ENCODE measurements around the gene TOB2.
"Not testable (repeated sequence)": the region's sequence is repeated elsewhere in the genome, so short reads cannot be mapped to it uniquely, and the experiment has no call there.

Gene TOB2

DNA sequence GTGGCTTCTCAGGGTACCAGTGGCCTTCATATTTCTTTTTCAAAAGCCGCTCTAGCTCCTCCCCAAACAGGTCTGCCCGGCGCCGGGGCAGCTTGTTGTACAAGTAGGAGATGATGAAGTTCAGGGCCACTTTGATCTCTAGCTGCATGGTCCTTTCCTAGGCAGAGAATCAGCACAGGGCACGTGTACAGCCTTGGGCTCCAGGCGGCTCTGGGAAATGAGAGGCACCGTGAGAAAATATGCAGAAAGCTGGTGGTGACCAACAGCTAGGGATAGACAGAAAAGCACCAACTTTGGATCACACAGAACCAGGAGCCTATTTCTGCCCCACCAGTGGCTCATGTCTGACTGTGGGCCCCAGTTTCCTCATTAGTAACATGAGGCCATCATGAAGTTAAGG lies 9.4 kb downstream of the TOB2 start:
- Histone ChIP-seq H4K20me1 (ENCODE audit: low read depth, low read length) (no peaks in the 10 kb centered on the region), H3K36me3 (ENCODE audit: low read length) (peaks cover 2% of the 10 kb centered on the region; the same call in 1 of the 2 replicates)

DNA sequence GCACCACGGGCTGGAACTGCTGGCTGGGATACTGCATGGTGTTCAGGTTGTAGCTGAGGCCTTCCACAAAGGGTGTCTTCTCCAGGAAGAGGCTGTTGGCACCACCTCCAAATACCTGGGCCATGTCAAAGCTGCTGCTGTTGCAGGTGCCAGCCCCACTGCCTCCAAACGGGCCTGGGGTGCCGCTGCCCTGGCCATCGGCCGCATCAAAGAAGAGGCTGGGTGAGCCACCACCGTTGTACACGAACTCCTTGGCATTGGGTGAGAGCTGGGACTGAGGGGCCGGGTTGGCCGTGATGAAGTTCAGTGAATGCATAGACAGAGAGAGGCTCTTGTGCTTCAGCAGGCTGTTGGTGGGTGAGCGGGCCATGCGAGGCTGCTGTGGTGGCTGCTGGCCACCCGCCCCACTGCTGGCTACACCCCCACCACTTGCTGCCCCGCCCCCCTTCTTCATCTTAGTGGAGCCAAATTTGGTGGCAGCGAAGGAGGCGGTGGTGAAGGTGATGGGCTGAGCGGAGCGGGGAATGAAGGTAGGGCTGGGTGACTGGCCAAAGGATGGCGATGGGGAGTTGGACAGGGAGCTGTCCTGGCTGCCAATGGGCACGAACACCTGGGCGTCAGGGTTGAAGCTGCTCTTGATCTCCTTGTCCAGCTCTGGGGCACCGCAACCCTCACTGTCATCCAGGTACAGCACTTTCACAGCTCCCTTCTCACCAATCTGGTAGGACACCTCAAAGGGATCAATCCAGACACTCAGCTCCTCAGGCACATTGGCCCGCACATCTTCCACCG lies 10.1 kb downstream of the TOB2 start:
- peaks cover 42% of the 10 kb centered on the region for H3K79me2 ChIP-seq (ENCODE audit: insufficient read depth, low read length)
- H3K9me2 ChIP-seq (replicated peaks; ENCODE audit: insufficient read depth, low read length), result no peaks in the 10 kb centered on the region
- no peak overlapping the region for H2AFZ ChIP-seq (ENCODE audit: low read depth, low read length, severe bottlenecking)
- H3K9me3 ChIP-seq (ENCODE audit: insufficient read depth, low read length), result no peaks in the 10 kb centered on the region
- H3F3A ChIP-seq (ENCODE audit: insufficient read depth), result no peaks in the 10 kb centered on the region
- no peak overlapping the region for H3K9ac ChIP-seq (ENCODE audit: low read length)
- H3K27me3 ChIP-seq (ENCODE audit: low read length), result no peaks in the 10 kb centered on the region
- no peaks in the 10 kb centered on the region for H4K20me1 ChIP-seq (ENCODE audit: low read depth, low read length)
- no peak overlapping the region for H3K4me3 ChIP-seq (ENCODE audit: insufficient read depth, low read length, poor library complexity, severe bottlenecking)
- no peak for TF ChIP-seq EZH2phosphoT487 (conservative IDR thresholded peaks at IDR 0.05; ENCODE audit: low read length)
- TF ChIP-seq, protein P1, sequence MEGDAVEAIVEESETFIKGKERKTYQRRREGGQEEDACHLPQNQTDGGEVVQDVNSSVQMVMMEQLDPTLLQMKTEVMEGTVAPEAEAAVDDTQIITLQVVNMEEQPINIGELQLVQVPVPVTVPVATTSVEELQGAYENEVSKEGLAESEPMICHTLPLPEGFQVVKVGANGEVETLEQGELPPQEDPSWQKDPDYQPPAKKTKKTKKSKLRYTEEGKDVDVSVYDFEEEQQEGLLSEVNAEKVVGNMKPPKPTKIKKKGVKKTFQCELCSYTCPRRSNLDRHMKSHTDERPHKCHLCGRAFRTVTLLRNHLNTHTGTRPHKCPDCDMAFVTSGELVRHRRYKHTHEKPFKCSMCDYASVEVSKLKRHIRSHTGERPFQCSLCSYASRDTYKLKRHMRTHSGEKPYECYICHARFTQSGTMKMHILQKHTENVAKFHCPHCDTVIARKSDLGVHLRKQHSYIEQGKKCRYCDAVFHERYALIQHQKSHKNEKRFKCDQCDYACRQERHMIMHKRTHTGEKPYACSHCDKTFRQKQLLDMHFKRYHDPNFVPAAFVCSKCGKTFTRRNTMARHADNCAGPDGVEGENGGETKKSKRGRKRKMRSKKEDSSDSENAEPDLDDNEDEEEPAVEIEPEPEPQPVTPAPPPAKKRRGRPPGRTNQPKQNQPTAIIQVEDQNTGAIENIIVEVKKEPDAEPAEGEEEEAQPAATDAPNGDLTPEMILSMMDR (IDR thresholded peaks at IDR 0.05; ENCODE audit: insufficient read depth, low read length, poor library complexity, severe bottlenecking), result no peak
- H3K36me3 ChIP-seq (ENCODE audit: low read length), result peaks cover 2% of the 10 kb centered on the region; the same call in 1 of the 2 replicates
- no peak overlapping the region for H3K4me2 ChIP-seq (ENCODE audit: low read depth, low read length, poor library complexity, severe bottlenecking)
- H3K27ac ChIP-seq (ENCODE audit: low read depth, low read length), result no peak overlapping the region

More for the DNA sequence above, 9.4 kb downstream of the TOB2 start:
- Histone ChIP-seq H3F3A (ENCODE audit: insufficient read depth) (peaks cover 3% of the 10 kb centered on the region; the same call in 1 of the 2 replicates), H3K9ac (ENCODE audit: low read length) (no peak overlapping the region), H3K79me2 (ENCODE audit: insufficient read depth, low read length) (peaks cover 49% of the 10 kb centered on the region), H3K4me3 (ENCODE audit: insufficient read depth, low read length, poor library complexity, severe bottlenecking) (no peak overlapping the region), H3K27me3 (ENCODE audit: low read length) (no peaks in the 10 kb centered on the region), H3K9me3 (ENCODE audit: insufficient read depth, low read length) (no peaks in the 10 kb centered on the region), H3K9me2 (replicated peaks; ENCODE audit: insufficient read depth, low read length) (no peaks in the 10 kb centered on the region), H3K27ac (ENCODE audit: low read depth, low read length) (no peak overlapping the region), H3K4me2 (ENCODE audit: low read depth, low read length, poor library complexity, severe bottlenecking) (no peak overlapping the region), H2AFZ (ENCODE audit: low read depth, low read length, severe bottlenecking) (no peak overlapping the region)
- TF ChIP-seq, protein P1 (IDR thresholded peaks at IDR 0.05; ENCODE audit: insufficient read depth, low read length, poor library complexity, severe bottlenecking), result no peak
- TF ChIP-seq EZH2phosphoT487 (conservative IDR thresholded peaks at IDR 0.05; ENCODE audit: low read length), result no peak

- Histone ChIP-seq H3K4me3 (ENCODE audit: insufficient read depth, low read length, poor library complexity, severe bottlenecking) (no peak overlapping the region), H3K9ac (ENCODE audit: low read length) (no peak overlapping the region), H3K27me3 (ENCODE audit: low read length) (no peaks in the 10 kb centered on the region), H3K4me2 (ENCODE audit: low read depth, low read length, poor library complexity, severe bottlenecking) (no peak overlapping the region), H2AFZ (ENCODE audit: low read depth, low read length, severe bottlenecking) (no peak overlapping the region), H3F3A (ENCODE audit: insufficient read depth) (no peaks in the 10 kb centered on the region), H3K79me2 (ENCODE audit: insufficient read depth, low read length) (peaks cover 34% of the 10 kb centered on the region), H3K9me2 (replicated peaks; ENCODE audit: insufficient read depth, low read length) (no peaks in the 10 kb centered on the region), H3K9me3 (ENCODE audit: insufficient read depth, low read length) (no peaks in the 10 kb centered on the region), H3K27ac (ENCODE audit: low read depth, low read length) (no peak overlapping the region), H3K36me3 (ENCODE audit: low read length) (peaks cover 2% of the 10 kb centered on the region; the same call in 1 of the 2 replicates), H4K20me1 (ENCODE audit: low read depth, low read length) (no peaks in the 10 kb centered on the region)
- TF ChIP-seq, protein P1 (IDR thresholded peaks at IDR 0.05; ENCODE audit: insufficient read depth, low read length, poor library complexity, severe bottlenecking), result no peak
- TF ChIP-seq EZH2phosphoT487 (conservative IDR thresholded peaks at IDR 0.05; ENCODE audit: low read length), result no peak
Measured at GRCh38 chr22:41435560-41435959, 11.0 kb downstream of the TOB2 start.

GRCh38 chr22:41434361-41435003 lies 12.1 kb downstream of the TOB2 start:
- not testable (repeated sequence) for H3K9me2 ChIP-seq (replicated peaks; ENCODE audit: insufficient read depth, low read length); H3K9me3 ChIP-seq (ENCODE audit: insufficient read depth, low read length); H3K4me3 ChIP-seq (ENCODE audit: insufficient read depth, low read length, poor library complexity, severe bottlenecking); H3K4me2 ChIP-seq (ENCODE audit: low read depth, low read length, poor library complexity, severe bottlenecking); H3K36me3 ChIP-seq (ENCODE audit: low read length); H4K20me1 ChIP-seq (ENCODE audit: low read depth, low read length); H3K27ac ChIP-seq (ENCODE audit: low read depth, low read length); H3K27me3 ChIP-seq (ENCODE audit: low read length); H2AFZ ChIP-seq (ENCODE audit: low read depth, low read length, severe bottlenecking); H3F3A ChIP-seq (ENCODE audit: insufficient read depth); H3K9ac ChIP-seq (ENCODE audit: low read length)
- peaks cover 23% of the 10 kb centered on the region for H3K79me2 ChIP-seq (ENCODE audit: insufficient read depth, low read length)

GRCh38 chr22:41433480-41433879 lies 13.1 kb downstream of the TOB2 start:
- not testable (repeated sequence) for H3K27ac ChIP-seq (ENCODE audit: low read depth, low read length); H2AFZ ChIP-seq (ENCODE audit: low read depth, low read length, severe bottlenecking); H3K9ac ChIP-seq (ENCODE audit: low read length); H3K27me3 ChIP-seq (ENCODE audit: low read length); H3K4me2 ChIP-seq (ENCODE audit: low read depth, low read length, poor library complexity, severe bottlenecking); H3F3A ChIP-seq (ENCODE audit: insufficient read depth); H3K36me3 ChIP-seq (ENCODE audit: low read length); H3K9me2 ChIP-seq (replicated peaks; ENCODE audit: insufficient read depth, low read length); H3K9me3 ChIP-seq (ENCODE audit: insufficient read depth, low read length); H4K20me1 ChIP-seq (ENCODE audit: low read depth, low read length); H3K4me3 ChIP-seq (ENCODE audit: insufficient read depth, low read length, poor library complexity, severe bottlenecking)
- peaks cover 14% of the 10 kb centered on the region for H3K79me2 ChIP-seq (ENCODE audit: insufficient read depth, low read length)
